Fibroblast of villous mesenchyme (primary cell): ENCODE results near the gene FSIP1. TPM values are rescaled to one million over a fixed set of nuclear protein-coding genes. Genes with fewer than 3 reads are reported as not detected.

ENCODE experiments used
- DNase-seq: peaks from one replicate; pipeline ENCODE4 v3.0.0-alpha.2; 2010; ENCODE audit warnings: low read depth
- H3K4me3 ChIP-seq: 2 replicates; pipeline ENCODE4 v1.5.1; 2011; ENCODE audit warnings: low read depth, mild to moderate bottlenecking, low read length
- total RNA-seq: library from RNA; depleted of rRNA; stranded (reverse); fragments of >200 nt; gene quantifications from 2 replicates; pipeline ENCODE4 v1.2.3, GENCODE V29; 2012
- TF ChIP-seq, protein P1 (sequence below): IDR thresholded peaks from 2 replicates; pipeline ENCODE4 v1.5.1; 2012; ENCODE audit warnings: low read depth, mild to moderate bottlenecking, low read length; ENCODE audit not compliant: insufficient read depth

Gene FSIP1
- total RNA-seq, 1 donor = 2.6 TPM

DNA sequence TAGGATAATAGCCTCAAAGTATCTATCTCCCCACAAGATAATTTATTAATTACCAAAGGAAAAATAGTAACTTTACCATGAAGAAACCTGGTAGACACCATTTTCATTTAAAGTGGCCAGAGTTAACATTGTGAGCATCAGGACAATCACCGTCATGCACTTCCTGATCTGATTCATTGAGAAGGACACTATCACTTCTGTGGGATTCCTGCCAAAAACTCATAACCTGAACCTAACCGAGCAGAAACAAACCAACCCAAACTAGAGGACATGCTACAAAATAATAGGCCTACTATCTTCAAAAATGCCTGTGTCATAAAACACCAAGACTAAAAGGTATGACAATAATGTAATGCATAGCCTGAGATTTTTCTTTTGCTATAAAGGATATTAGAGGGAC, 39.0 kb downstream of the FSIP1 start:
- no peak for DNase-seq
- no peak overlapping the region for H3K4me3 ChIP-seq
- TF ChIP-seq, protein P1, sequence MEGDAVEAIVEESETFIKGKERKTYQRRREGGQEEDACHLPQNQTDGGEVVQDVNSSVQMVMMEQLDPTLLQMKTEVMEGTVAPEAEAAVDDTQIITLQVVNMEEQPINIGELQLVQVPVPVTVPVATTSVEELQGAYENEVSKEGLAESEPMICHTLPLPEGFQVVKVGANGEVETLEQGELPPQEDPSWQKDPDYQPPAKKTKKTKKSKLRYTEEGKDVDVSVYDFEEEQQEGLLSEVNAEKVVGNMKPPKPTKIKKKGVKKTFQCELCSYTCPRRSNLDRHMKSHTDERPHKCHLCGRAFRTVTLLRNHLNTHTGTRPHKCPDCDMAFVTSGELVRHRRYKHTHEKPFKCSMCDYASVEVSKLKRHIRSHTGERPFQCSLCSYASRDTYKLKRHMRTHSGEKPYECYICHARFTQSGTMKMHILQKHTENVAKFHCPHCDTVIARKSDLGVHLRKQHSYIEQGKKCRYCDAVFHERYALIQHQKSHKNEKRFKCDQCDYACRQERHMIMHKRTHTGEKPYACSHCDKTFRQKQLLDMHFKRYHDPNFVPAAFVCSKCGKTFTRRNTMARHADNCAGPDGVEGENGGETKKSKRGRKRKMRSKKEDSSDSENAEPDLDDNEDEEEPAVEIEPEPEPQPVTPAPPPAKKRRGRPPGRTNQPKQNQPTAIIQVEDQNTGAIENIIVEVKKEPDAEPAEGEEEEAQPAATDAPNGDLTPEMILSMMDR = no peak

DNA sequence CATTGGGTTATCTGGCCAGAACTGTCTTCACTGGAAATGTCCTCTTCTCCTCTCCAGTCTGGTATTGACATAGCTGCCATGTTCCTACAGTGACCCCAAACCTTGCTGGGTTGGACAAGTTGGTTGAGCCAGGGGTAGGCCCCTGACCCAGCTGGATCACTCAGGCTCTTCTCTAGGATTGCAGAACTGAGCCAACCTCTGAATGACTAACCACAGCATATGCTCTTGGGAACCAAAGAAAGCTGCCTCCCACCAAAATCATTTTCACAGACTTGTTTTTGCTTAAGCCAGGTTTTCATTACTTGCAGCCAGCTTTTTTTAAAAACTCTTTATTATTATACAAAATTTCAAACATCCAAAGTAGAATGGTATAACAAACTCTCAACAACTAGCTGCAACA, 41.4 kb downstream of the FSIP1 start:
- no peak overlapping the region for H3K4me3 ChIP-seq
- TF ChIP-seq, protein P1 = no peak
- DNase-seq = no peak

DNA sequence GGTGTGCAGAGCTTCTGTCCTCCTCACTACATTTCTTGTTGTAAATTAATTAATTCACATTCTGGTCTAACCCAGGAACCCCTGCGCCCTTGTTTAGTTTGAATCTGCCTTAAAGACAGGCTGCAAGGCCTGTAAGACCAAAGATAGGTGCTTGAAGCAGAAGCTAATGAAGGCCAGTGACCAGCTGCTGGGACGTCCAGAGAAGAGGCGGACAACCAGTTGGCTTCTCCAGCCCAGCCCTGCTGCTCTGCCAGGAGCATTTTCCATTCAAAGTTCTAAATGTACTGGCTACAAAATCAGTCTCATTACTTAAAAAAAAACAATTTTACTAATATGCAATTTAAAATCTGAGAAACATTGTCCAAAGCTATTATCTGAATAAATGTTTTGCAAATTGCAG, 43.6 kb downstream of the FSIP1 start:
- no peak for DNase-seq
- H3K4me3 ChIP-seq = no peak overlapping the region
- TF ChIP-seq, protein P1 = no peak

DNA sequence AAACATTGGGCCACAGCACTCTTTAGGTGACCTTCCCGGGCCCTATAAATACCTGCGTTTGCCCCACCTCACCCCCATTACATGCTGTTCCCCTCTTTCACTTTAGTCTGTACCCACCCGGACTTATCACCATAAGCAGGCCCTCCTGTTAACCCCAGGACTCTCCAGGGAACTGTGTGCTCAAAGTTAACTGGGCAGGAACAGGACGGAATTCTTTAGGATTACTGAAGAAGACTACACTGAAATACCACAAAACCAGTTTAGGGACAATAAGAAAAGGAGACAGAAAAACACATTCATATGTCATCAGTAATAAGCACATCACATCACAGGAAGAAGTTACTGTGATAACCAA, 45.5 kb downstream of the FSIP1 start:
- H3K4me3 ChIP-seq = no peak overlapping the region
- no peak for DNase-seq
- TF ChIP-seq, protein P1 = no peak

DNA sequence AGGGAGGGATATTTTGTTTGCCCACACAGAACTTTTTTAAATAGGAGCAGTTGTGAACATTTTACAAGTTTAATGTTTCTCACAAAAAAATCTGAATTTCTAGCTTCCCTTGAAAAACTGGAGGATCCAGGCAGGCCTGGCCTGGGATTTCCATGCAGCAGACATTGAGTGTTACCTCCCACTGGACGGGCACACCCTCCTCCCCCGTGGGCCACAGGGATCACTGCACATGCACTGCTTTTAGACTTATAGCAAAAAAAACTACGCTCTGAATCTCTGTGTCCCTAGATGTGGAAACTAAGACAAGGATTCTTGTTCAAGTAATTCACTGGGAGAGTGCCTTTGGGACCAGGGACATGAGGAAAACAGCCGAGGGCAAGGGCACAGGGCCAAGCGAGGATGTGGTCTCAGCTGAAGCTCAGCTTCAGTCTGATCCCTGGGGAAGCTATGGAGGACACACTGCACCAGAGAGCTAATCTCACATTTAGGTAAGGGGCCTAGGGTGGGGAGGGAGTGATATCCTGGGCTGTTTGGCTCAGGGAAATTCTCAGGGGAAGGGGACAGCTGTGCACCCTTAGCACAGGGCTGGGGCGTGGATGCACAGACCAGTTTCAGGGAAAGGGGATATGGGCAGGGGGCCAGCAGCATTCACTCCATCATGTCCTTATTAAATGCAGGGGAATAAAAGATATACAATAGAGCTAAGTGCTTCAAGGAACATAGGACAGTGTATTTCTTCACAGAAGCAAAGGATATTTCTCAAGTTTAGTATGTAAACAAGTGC, 46.0 kb downstream of the FSIP1 start:
- TF ChIP-seq, protein P1 = no peak

DNA sequence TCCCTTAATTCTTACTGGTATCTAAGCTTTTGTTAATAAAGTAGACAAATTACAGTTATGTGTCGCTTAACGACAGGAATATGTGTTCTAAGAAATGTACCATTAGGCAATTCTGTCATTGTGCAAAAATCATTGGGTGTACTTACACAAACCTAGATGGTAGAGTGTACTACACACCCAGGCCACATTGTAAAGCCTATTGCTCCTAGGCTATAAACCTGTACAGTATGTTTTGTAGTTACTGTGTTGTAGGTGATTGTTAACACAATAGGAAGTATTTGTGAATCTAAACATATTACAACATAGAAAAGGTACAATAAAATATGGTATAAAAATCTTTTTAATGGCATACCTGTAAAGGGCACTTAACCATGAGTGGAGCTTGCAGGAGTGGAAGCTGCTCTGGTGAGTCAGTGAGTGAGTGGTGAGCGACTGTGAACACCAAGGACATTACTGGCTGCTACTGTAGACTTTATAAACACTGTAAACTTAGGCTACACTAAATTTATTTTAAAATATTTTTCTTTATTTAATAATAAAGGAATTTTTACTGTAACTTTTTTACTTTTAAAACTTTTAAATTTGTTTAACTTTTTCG, 47.4 kb downstream of the FSIP1 start:
- no peak for DNase-seq
- no peak overlapping the region for H3K4me3 ChIP-seq
- TF ChIP-seq, protein P1 = no peak

More for the DNA sequence above, 46.0 kb downstream of the FSIP1 start:
- H3K4me3 ChIP-seq = no peak overlapping the region
- no peak for DNase-seq
